C4-2B (cell line): ENCODE results near the gene VEGFC.

Experiments
- CTCF ChIP-seq: fragments of 450-650 bp; conservative IDR thresholded peaks from 2 replicates; pipeline ENCODE4 v1.5.1; 2017; ENCODE audit warnings: mild to moderate bottlenecking
- ZFX ChIP-seq: fragments of 450-650 bp; IDR thresholded peaks from 2 replicates; pipeline ENCODE4 v1.6.1; 2017

- TF ChIP-seq CTCF (no peak), ZFX (no peak)
These were observed 127.8 kb downstream of the VEGFC start for GRCh38 chr4:176664964-176665363.
